NCI-H2081 treated with DMSO at 0.1 percent for 48 hours (cell line): Measurements from ENCODE around the gene SLC17A3.

Experiments
- DNase-seq: peaks from one replicate; lab custom pipeline; 2025; lab: John Stamatoyannopoulos, UW

Gene SLC17A3

GRCh38 chr6:25889877-25890853 is 16.1 kb upstream of the SLC17A3 start:
- DNase-seq = no peak

- DNase-seq = no peak
These were observed 14.6 kb upstream of the SLC17A3 start for GRCh38 chr6:25888626-25889025.

- DNase-seq = no peak
These were observed 12.0 kb upstream of the SLC17A3 start for GRCh38 chr6:25886066-25886465.

- DNase-seq = no peak
These were observed 9.9 kb upstream of the SLC17A3 start for GRCh38 chr6:25883991-25884390.

- no peak for DNase-seq
These were observed 9.5 kb upstream of the SLC17A3 start for GRCh38 chr6:25883536-25883935.

GRCh38 chr6:25882051-25882496 is 8.0 kb upstream of the SLC17A3 start:
- DNase-seq = no peak

- no peak for DNase-seq
These were observed 6.6 kb upstream of the SLC17A3 start for GRCh38 chr6:25880601-25881000.

GRCh38 chr6:25878721-25879322 is 4.8 kb upstream of the SLC17A3 start:
- no peak for DNase-seq

- no peak for DNase-seq
These were observed 2.0 kb upstream of the SLC17A3 start for GRCh38 chr6:25875926-25876602.

GRCh38 chr6:25875563-25875905 is 1.5 kb upstream of the SLC17A3 start:
- no peak for DNase-seq

GRCh38 chr6:25874822-25875562 is 949 bp upstream of the SLC17A3 start:
- no peak for DNase-seq

- DNase-seq = no peak
These were observed 1.2 kb downstream of the SLC17A3 start for GRCh38 chr6:25872814-25873213.

GRCh38 chr6:25869840-25870239 is 4.2 kb downstream of the SLC17A3 start:
- no peak for DNase-seq

GRCh38 chr6:25868436-25869183 is 5.4 kb downstream of the SLC17A3 start:
- DNase-seq = no peak

GRCh38 chr6:25866011-25866410 is 8.0 kb downstream of the SLC17A3 start:
- DNase-seq = no peak

- DNase-seq = no peak
These were observed 10.7 kb downstream of the SLC17A3 start for GRCh38 chr6:25863360-25863759.

- no peak for DNase-seq
These were observed 11.8 kb downstream of the SLC17A3 start for GRCh38 chr6:25862199-25862598.

- DNase-seq = no peak
These were observed 21.3 kb downstream of the SLC17A3 start for GRCh38 chr6:25852756-25853155.

GRCh38 chr6:25851961-25852360 is 22.1 kb downstream of the SLC17A3 start:
- no peak for DNase-seq

- no peak for DNase-seq
These were observed 29.5 kb downstream of the SLC17A3 start for GRCh38 chr6:25844518-25844917.

GRCh38 chr6:25842526-25842925 is 31.5 kb downstream of the SLC17A3 start:
- DNase-seq = no peak
